ENCODE results near the gene RIC8A. TPM values are rescaled to one million over a fixed set of nuclear protein-coding genes. Genes with fewer than 3 reads are reported as not detected.
A peak's percentile ranks its signal among the peaks of the same experiment; 100 is the strongest.

Gene RIC8A
- total RNA-seq, 1 donor from 2014 or later: 122 TPM

DNA sequence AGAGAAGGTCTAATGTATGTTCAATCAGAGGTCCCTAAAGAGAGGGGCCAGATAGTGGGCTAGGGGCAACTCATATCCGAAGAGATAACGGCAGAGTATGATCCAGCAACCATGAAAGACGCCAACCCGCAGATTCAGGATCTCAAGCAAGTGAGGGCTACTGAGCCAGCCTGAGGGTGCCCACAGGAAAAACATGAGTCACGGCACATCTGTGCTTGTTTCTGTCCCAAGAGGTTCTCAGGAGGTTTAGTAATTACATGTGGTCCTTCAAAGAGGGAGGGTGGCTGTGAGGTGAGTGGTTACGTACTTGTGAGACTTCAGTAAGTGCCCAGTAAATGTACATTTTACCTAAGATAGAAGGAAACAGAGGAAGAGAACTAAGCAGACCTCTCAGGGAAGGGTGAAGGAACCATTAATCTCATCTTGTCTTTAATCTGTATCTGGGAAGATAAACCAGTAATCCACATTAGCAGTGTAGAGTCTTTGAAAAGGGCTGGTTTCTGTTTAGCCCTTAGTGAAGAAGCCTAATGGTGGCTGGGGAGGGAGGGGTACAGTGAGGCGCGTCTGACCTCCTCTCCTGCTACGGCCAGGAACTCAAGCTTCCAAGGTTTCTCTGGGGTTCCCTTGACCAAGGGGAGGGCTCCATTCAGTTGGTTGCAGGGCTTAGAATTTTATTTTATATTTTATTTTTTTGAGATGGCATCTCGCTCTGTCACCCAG, 18.4 kb downstream of the RIC8A start:
- H3K36me3 Mint-ChIP-seq (ENCODE audit: low read depth): no peaks in the 10 kb centered on the region
- TF ChIP-seq, protein P1, sequence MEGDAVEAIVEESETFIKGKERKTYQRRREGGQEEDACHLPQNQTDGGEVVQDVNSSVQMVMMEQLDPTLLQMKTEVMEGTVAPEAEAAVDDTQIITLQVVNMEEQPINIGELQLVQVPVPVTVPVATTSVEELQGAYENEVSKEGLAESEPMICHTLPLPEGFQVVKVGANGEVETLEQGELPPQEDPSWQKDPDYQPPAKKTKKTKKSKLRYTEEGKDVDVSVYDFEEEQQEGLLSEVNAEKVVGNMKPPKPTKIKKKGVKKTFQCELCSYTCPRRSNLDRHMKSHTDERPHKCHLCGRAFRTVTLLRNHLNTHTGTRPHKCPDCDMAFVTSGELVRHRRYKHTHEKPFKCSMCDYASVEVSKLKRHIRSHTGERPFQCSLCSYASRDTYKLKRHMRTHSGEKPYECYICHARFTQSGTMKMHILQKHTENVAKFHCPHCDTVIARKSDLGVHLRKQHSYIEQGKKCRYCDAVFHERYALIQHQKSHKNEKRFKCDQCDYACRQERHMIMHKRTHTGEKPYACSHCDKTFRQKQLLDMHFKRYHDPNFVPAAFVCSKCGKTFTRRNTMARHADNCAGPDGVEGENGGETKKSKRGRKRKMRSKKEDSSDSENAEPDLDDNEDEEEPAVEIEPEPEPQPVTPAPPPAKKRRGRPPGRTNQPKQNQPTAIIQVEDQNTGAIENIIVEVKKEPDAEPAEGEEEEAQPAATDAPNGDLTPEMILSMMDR (conservative IDR thresholded peaks at IDR 0.05): no peak
- H3K27ac Mint-ChIP-seq (ENCODE audit: unreplicated experiment): no peak overlapping the region
- H3K4me1 Mint-ChIP-seq: no peaks in the 10 kb centered on the region
- H3K9me3 Mint-ChIP-seq: no peaks in the 10 kb centered on the region
- H3K27me3 Mint-ChIP-seq (ENCODE audit: low read depth): no peaks in the 10 kb centered on the region
- DNase-seq (ENCODE audit: low read depth, low spot score): no peak
- H3K4me3 Mint-ChIP-seq: no peak overlapping the region

DNA sequence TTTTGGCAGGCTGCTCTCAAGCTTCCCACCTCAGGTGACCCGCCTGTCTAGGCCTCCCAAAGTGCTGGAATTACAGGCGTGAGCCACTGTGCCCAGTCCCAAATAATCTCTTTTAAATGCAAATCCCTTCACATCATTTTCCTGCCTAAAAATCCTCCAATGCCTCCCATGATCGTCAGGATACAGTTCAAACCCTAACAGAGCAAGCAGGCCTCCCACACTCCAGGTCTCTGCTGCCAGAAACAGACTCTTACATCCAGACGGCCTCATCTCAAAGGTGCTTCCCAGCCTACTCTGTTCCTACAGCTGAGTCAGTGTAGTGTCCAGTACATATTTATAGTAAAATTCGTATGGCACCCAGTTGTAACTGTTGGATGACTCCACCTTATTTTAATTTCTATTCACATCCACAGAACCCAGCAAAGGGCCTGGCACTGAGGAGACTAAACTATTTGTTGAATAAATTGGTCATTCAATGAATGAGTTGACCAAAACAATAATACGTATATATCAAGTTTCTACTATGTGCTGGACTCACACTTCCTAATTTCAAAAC, 20.4 kb downstream of the RIC8A start:
- H3K4me3 Mint-ChIP-seq: no peak overlapping the region

DNA sequence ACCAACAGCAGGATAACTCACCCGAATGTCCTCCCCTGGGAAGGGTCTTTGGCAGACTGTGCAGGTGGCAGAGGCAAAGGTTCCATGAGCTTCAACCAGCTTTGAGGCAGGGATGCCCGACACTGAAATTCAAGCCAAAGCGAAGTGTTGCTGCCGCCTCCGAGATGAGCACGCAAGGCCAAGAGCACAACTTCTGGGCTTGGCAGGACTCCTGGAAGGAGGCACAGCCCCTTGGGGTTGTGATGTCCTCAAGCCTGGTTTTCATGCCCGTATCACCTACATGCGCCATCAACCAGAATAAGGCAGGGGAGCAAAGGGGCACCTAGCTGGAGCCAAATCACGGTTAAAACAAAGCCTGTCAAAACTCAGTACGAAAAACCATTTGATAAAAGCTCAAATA, 22.9 kb downstream of the RIC8A start:
- Mint-ChIP-seq H3K9me3 (no peaks in the 10 kb centered on the region), H3K4me3 (no peak overlapping the region), H3K27ac (ENCODE audit: unreplicated experiment) (peak overlapping the region; percentile 52), H3K27me3 (ENCODE audit: low read depth) (no peaks in the 10 kb centered on the region), H3K36me3 (ENCODE audit: low read depth) (no peaks in the 10 kb centered on the region), H3K4me1 (peaks cover 4% of the 10 kb centered on the region)
- TF ChIP-seq, protein P1 (conservative IDR thresholded peaks at IDR 0.05): no peak
- DNase-seq (ENCODE audit: low read depth, low spot score): no peak

More for the DNA sequence above, 20.4 kb downstream of the RIC8A start:
- Mint-ChIP-seq H3K4me1 (no peaks in the 10 kb centered on the region), H3K27me3 (ENCODE audit: low read depth) (no peaks in the 10 kb centered on the region), H3K27ac (ENCODE audit: unreplicated experiment) (no peak overlapping the region), H3K9me3 (no peaks in the 10 kb centered on the region), H3K36me3 (ENCODE audit: low read depth) (no peaks in the 10 kb centered on the region)
- no peak for DNase-seq (ENCODE audit: low read depth, low spot score)
- TF ChIP-seq, protein P1 (conservative IDR thresholded peaks at IDR 0.05): no peak

DNA sequence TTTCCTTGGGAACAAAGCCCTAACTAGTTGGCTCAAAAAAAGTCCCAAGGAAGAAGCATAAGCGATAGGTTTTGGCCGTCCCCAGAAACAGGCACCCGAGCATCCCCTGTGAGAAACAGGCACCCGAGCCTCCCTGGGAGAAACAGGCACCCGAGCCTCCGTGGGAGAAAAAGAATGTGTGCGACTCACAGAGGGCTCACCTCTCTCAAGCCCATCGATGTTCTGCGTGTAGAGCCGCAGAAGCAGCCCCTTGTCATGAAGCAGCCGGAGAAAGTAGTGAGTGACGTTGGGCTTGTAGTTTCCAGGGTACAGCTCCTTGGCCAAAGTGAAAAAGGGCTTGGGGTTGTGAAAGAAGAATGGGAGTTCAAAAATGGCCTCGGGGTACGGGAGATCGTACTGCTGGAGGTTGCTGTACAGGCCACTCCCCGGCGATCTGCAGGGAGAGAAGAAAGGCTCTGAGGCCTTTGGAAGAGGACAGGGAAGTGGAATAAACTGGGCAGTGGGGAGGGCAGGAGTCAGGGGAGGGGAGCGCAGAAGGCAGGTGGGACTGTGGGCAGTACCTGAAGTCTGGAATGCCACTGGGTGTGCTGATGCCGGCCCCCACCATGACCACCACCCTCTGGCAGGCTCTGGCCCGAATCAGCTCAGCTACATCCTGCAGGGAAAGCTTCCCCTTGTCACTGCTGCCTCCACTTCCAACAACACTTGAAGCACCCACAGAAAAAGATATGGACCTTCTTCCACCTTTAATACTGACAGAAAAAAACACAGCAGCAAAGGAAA, 25.5 kb downstream of the RIC8A start:
- Mint-ChIP-seq H3K9me3 (no peaks in the 10 kb centered on the region), H3K36me3 (ENCODE audit: low read depth) (no peaks in the 10 kb centered on the region), H3K4me1 (peaks cover 15% of the 10 kb centered on the region), H3K27me3 (ENCODE audit: low read depth) (no peaks in the 10 kb centered on the region), H3K4me3 (peak overlapping the region; percentile 82), H3K27ac (ENCODE audit: unreplicated experiment) (no peak overlapping the region)
- TF ChIP-seq, protein P1 (conservative IDR thresholded peaks at IDR 0.05): no peak
- DNase-seq (ENCODE audit: low read depth, low spot score): no peak

DNA sequence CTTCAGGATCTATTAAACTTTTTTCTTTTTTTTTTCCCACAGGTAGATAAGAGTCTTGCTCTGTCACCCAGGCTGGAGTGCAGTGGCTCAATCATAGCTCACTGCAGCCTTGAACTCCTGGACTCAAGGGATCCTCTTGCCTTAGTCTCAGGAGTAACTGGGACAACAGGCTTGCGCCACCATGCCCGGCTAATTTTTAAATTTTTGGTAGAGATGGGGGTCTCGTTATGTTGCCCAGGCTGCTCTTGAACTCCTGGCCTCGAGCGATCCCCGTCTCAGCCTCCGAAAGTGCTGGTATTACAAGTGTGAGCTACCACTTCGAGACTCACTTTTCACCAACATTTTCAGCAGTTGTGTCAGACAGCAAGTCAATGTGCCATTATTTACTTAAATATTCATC, 27.7 kb downstream of the RIC8A start:
- no peaks in the 10 kb centered on the region for H3K27me3 Mint-ChIP-seq (ENCODE audit: low read depth)
- H3K9me3 Mint-ChIP-seq: no peaks in the 10 kb centered on the region
- no peaks in the 10 kb centered on the region for H3K36me3 Mint-ChIP-seq (ENCODE audit: low read depth)
- DNase-seq (ENCODE audit: low read depth, low spot score): no peak
- TF ChIP-seq, protein P1 (conservative IDR thresholded peaks at IDR 0.05): no peak
- H3K27ac Mint-ChIP-seq (ENCODE audit: unreplicated experiment): peak overlapping the region; percentile 28
- peak overlapping the region; percentile 93 for H3K4me3 Mint-ChIP-seq
- peaks cover 26% of the 10 kb centered on the region for H3K4me1 Mint-ChIP-seq
